Endothelial cell of umbilical vein (primary cell): ENCODE data around the gene GALNT9. TPM values are rescaled to one million over a fixed set of nuclear protein-coding genes. Genes with fewer than 3 reads are reported as not detected.

Source experiments
- BruUV-seq: library from RNA; stranded (reverse); fragments of 400-500 nt; replicated peaks from 2 replicates; lab custom pipeline; 2021; lab: Mats Ljungman, UMichigan
- CTCF ChIA-PET: fragments of 300-600, 350-600 bp; sonication (Branson Sonifier 250); formaldehyde crosslinking; loops from one replicate; lab custom pipeline; 2021; ENCODE audit warnings: antibody characterized with exemption, inconsistent platforms; lab: Charles Lee
- POLR2A ChIA-PET: fragments of 300-600, 350-600 bp; sonication (Branson Sonifier 250); formaldehyde crosslinking; loops from one replicate; lab custom pipeline; 2021; ENCODE audit warnings: antibody characterized with exemption, inconsistent platforms; lab: Charles Lee
- DNase-seq: peaks from one replicate; pipeline ENCODE4 v3.0.0-alpha.2; 2011; ENCODE audit warnings: low read depth, low spot score
- FAIRE-seq: peaks from 2 replicates; lab custom pipeline; 2011; peaks lifted over from hg19 to GRCh38; lab: Jason Lieb, UNC
- H2AFZ ChIP-seq: 2 replicates; pipeline ENCODE4 v1.6.0; 2012; ENCODE audit warnings: low read depth, low read length, control low read depth, inconsistent platforms
- H3K27ac ChIP-seq: 2 replicates; pipeline ENCODE4 v1.5.1; 2011; ENCODE audit warnings: low read depth, mild to moderate bottlenecking, control low read depth, low read length, moderate library complexity; ENCODE audit not compliant: insufficient read depth
- H3K27me3 ChIP-seq, 2 experiments: 2 replicates each; pipeline versions ENCODE4 v1.6.0 to v1.6.1; 2011; ENCODE audit warnings: low read length in 2 of 2, mixed read lengths in 1 of 2; ENCODE audit not compliant: control insufficient read depth in 2 of 2, insufficient read depth in 2 of 2
- H3K36me3 ChIP-seq, 2 experiments: 2 replicates in 1 of 2; 3 replicates in 1 of 2; pipeline ENCODE4 v1.5.1; 2011; ENCODE audit warnings: low read length in 2 of 2, mild to moderate bottlenecking in 1 of 2, moderate library complexity in 1 of 2; ENCODE audit not compliant: control insufficient read depth in 2 of 2, insufficient read depth in 2 of 2; ENCODE audit errors: extremely low read depth in 1 of 2
- H3K4me1 ChIP-seq: 3 replicates; pipeline ENCODE4 v1.5.1; 2011; ENCODE audit warnings: mild to moderate bottlenecking, low read length; ENCODE audit not compliant: control insufficient read depth, insufficient read depth; ENCODE audit errors: extremely low read depth
- H3K4me2 ChIP-seq: 2 replicates; pipeline ENCODE4 v1.6.1; 2011; ENCODE audit warnings: low read length, control low read depth, mixed read lengths; ENCODE audit not compliant: insufficient read depth
- H3K4me3 ChIP-seq, 3 experiments: fragments of 200-600 bp in 1 of 3; sonication (generic), shearing (Covaris generic) in 1 of 3; replicated peaks in 1 of 3; 2 replicates each; pipeline ENCODE4 v1.5.1; 2011 to 2016; ENCODE audit warnings: control low read depth in 3 of 3, low read length in 3 of 3, mild to moderate bottlenecking in 2 of 3, inconsistent platforms in 1 of 3, low read depth in 1 of 3, moderate library complexity in 1 of 3; ENCODE audit not compliant: insufficient read depth in 1 of 3
- H3K79me2 ChIP-seq: 2 replicates; pipeline ENCODE4 v1.6.0; 2012; ENCODE audit warnings: low read length, inconsistent platforms; ENCODE audit not compliant: control insufficient read depth, insufficient read depth
- H3K9ac ChIP-seq: replicated peaks from 2 replicates; pipeline ENCODE3; 2011; ENCODE audit warnings: low read length, control low read depth; ENCODE audit not compliant: insufficient read depth; ENCODE audit errors: extremely low read depth
- H3K9me1 ChIP-seq: replicated peaks from 3 replicates; pipeline ENCODE4 v1.6.0; 2011; ENCODE audit warnings: mild to moderate bottlenecking, low read length; ENCODE audit not compliant: control insufficient read depth, insufficient read depth; ENCODE audit errors: extremely low read depth
- H3K9me3 ChIP-seq: replicated peaks from 2 replicates; pipeline ENCODE4 v1.5.1; 2012; ENCODE audit warnings: low read length, inconsistent platforms; ENCODE audit not compliant: control insufficient read depth, insufficient read depth
- H4K20me1 ChIP-seq: replicated peaks from 2 replicates; pipeline ENCODE3; 2011; ENCODE audit warnings: mild to moderate bottlenecking, low read length; ENCODE audit not compliant: control insufficient read depth, insufficient read depth; ENCODE audit errors: extremely low read depth
- EZH2 ChIP-seq: IDR thresholded peaks from 2 replicates; pipeline ENCODE4 v1.6.1; 2012; ENCODE audit warnings: borderline replicate concordance, low read depth, mild to moderate bottlenecking, moderate library complexity, low read length, inconsistent platforms; ENCODE audit not compliant: severe bottlenecking
- FOS ChIP-seq: IDR thresholded peaks from 2 replicates; pipeline ENCODE4 v1.6.1; 2011; ENCODE audit warnings: mild to moderate bottlenecking, low read length, moderate library complexity, borderline replicate concordance; ENCODE audit not compliant: insufficient read depth
- GATA2 ChIP-seq: IDR thresholded peaks from 2 replicates; pipeline ENCODE4 v1.7.0; 2011; ENCODE audit warnings: low read depth, mild to moderate bottlenecking, moderate library complexity, mixed read lengths, low read length; ENCODE audit not compliant: insufficient read length, insufficient read depth
- JUN ChIP-seq: IDR thresholded peaks from 2 replicates; pipeline ENCODE4 v1.6.1; 2011; ENCODE audit warnings: borderline replicate concordance, low read depth; ENCODE audit not compliant: insufficient read length, insufficient read depth
- MYC ChIP-seq: IDR thresholded peaks from one replicate; pipeline ENCODE4 v1.6.1; 2011; ENCODE audit warnings: mild to moderate bottlenecking, low read depth, low read length
- POLR2A ChIP-seq: IDR thresholded peaks from 2 replicates; pipeline ENCODE4 v1.6.1; 2012; ENCODE audit warnings: low read depth, mild to moderate bottlenecking, control low read depth, low read length
- POLR2AphosphoS5 ChIP-seq: IDR thresholded peaks from 2 replicates; pipeline ENCODE4 v1.6.1; 2012; ENCODE audit warnings: low read depth, mild to moderate bottlenecking, control low read depth, low read length, moderate library complexity; ENCODE audit not compliant: insufficient read depth
- dilution Hi-C: fragments of 300-500 bp; cut with MboI; formaldehyde crosslinking; loops from one replicate; pipeline ENCODE4 v1.15.0; 2019; ENCODE audit warnings: low sequenced_read_pairs; ENCODE audit not compliant: extremely low pct_ligation_motif_present
- intact Hi-C: fragments of 100-400 bp; cut with micrococcal nuclease; formaldehyde crosslinking; loops from one replicate; pipeline ENCODE4 v1.10.0; 2022
- polyA plus RNA-seq, 4 experiments: library from polyadenylated mRNA; depleted of rRNA in 3 of 4; stranded (reverse) in 3 of 4; unstranded in 1 of 4; fragments of >200 nt; gene quantifications; 2 replicates each; pipeline versions ENCODE4 v1.2.1 to v1.2.3, GENCODE V29; 2011 to 2012; ENCODE audit warnings: missing spikeins in 1 of 4
- total RNA-seq: library from RNA; stranded (reverse); gene quantifications from 2 replicates; pipeline ENCODE4 v1.2.3, GENCODE V29; 2021
- TF ChIP-seq, protein P1 (sequence below), 2 donors: IDR thresholded peaks; 1 replicate in 1 of 2; 2 replicates in 1 of 2; pipeline ENCODE4 v1.5.1; 2011; ENCODE audit warnings: low read length in 2 of 2, mild to moderate bottlenecking in 2 of 2, moderate library complexity in 2 of 2, control low read depth in 1 of 2, inconsistent platforms in 1 of 2, low read depth in 1 of 2; ENCODE audit not compliant: insufficient read depth in 1 of 2; ENCODE audit errors: extremely low read depth in 1 of 2
- TF ChIP-seq, protein P2 (sequence below): IDR thresholded peaks from 2 replicates; pipeline ENCODE4 v1.6.1; 2011; ENCODE audit not compliant: insufficient read depth, insufficient read length

The GALNT9 gene
- total and polyA plus RNA-seq, 2 donors (not counting 3 experiments of a cell fraction or from before 2014, with no cell fraction given) = 0.14 to 0.73 TPM

DNA sequence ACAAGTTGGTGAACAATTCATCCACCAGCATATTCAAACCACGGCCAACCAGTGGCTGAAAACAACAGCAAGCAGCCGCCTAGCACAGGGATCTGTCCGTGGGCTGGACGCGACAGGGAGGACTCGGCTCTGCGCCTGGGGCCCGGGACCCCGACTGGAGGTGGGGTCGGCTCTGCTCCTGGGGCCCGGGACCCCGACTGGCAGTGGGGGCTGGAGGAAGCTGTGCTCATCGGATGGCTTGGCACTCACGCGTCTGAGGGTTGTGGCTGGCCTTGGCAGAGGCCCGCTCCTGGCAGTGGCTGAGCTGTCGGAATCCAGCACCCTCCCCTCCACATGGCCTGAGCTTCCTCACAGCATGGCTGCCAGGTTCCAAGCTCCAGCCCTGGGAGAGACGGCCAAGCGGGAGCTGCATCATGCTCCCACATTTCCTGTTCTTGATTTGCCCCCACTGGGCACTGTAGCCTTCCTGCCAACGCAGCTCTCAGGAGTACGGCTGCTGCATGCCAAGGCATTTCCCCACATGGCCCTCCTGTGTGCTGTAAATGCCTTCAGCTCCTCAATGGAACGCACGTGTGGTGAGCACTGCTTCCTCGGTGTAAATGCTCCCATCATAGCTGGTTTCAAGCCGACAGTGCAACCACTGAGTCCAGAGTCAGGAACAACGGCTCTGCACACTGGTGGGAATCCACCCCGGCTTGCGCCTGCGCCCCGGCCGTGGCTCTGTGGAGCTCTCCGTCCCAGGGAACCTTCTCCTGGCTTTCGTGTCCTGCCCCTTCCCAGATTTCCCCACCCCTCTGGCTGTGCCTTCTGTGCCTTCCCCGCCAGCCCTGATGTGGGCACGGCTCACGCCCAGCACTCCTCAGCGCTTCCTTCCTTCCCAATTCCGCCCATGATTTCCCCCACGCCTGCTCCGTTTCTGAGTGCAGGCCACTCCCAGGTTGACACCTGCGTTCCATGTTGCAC is 7.3 kb upstream of the GALNT9 start:
- no TSS peak for BruUV-seq
- Histone ChIP-seq H3K9me3 (no peaks in the 10 kb centered on the region), H3K27ac (no peak overlapping the region), H3K9me1 (no peaks in the 10 kb centered on the region), H3K4me1 (no peaks in the 10 kb centered on the region), H3K4me3 (no peak overlapping the region), H2AFZ (no peak overlapping the region), H4K20me1 (no peaks in the 10 kb centered on the region), H3K27me3 (no peaks in the 10 kb centered on the region), H3K79me2 (no peaks in the 10 kb centered on the region), H3K9ac (no peak overlapping the region), H3K4me2 (no peak overlapping the region), H3K36me3 (no peaks in the 10 kb centered on the region)
- no peak for TF ChIP-seq FOS
- no peak for TF ChIP-seq GATA2
- no peak for TF ChIP-seq POLR2AphosphoS5
- no peak for TF ChIP-seq MYC
- TF ChIP-seq, protein P1, sequence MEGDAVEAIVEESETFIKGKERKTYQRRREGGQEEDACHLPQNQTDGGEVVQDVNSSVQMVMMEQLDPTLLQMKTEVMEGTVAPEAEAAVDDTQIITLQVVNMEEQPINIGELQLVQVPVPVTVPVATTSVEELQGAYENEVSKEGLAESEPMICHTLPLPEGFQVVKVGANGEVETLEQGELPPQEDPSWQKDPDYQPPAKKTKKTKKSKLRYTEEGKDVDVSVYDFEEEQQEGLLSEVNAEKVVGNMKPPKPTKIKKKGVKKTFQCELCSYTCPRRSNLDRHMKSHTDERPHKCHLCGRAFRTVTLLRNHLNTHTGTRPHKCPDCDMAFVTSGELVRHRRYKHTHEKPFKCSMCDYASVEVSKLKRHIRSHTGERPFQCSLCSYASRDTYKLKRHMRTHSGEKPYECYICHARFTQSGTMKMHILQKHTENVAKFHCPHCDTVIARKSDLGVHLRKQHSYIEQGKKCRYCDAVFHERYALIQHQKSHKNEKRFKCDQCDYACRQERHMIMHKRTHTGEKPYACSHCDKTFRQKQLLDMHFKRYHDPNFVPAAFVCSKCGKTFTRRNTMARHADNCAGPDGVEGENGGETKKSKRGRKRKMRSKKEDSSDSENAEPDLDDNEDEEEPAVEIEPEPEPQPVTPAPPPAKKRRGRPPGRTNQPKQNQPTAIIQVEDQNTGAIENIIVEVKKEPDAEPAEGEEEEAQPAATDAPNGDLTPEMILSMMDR (IDR thresholded peaks at IDR 0.05; ENCODE audit: extremely low read depth in 1 of 2, insufficient read depth in 1 of 2, low read depth in 1 of 2, low read length in 2 of 2) = no peak
- TF ChIP-seq JUN = no peak
- TF ChIP-seq POLR2A = no peak
- TF ChIP-seq, protein P2, sequence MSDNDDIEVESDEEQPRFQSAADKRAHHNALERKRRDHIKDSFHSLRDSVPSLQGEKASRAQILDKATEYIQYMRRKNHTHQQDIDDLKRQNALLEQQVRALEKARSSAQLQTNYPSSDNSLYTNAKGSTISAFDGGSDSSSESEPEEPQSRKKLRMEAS = no peak
- TF ChIP-seq EZH2 = no peak
- FAIRE-seq = no peak
- intact Hi-C loops = no loop called here
- POLR2A ChIA-PET = no interaction called here
- no peak for DNase-seq
- dilution Hi-C loops = no loop called here
- CTCF ChIA-PET = interaction anchor here (1.2 kb wide), 1 partner anchor 9 kb away, joined by 4 read pairs; no protein-coding TSS in a partner anchor
